Heart right ventricle (tissue), 16 donors: ENCODE results near the gene HID1. TPM values are rescaled to one million over a fixed set of nuclear protein-coding genes. Genes with fewer than 3 reads are reported as not detected.

Experiments used
- ATAC-seq, 8 donors: fragments of 200-7000 bp; cut with Tn5 transposase; one replicate each; pipeline ENCODE4 v1.9.1; 2020; ENCODE audit warnings: mild to moderate bottlenecking in 8 of 8, moderate library complexity in 8 of 8, moderate number of reproducible peaks in 1 of 8
- DNase-seq, 2 donors: peaks; one replicate each; pipeline ENCODE4 v3.0.0-alpha.2; 2020
- H3K27ac ChIP-seq, 10 donors: fragments of 200-600 bp; sonication (generic) in 2 of 10; one replicate each; pipeline versions ENCODE4 v1.5.0 to v1.8.0; 2020 to 2022; ENCODE audit warnings: mild to moderate bottlenecking in 3 of 10
- H3K27me3 ChIP-seq, 7 donors: fragments of 200-600 bp; one replicate each; pipeline ENCODE4 v1.8.0; 2021 to 2022; ENCODE audit warnings: mild to moderate bottlenecking in 2 of 7
- H3K36me3 ChIP-seq, 9 donors: fragments of 200-600 bp; sonication (generic) in 1 of 9; one replicate each; pipeline versions ENCODE4 v1.5.0 to v1.8.0; 2020 to 2022; ENCODE audit warnings: mild to moderate bottlenecking in 2 of 9
- H3K4me1 ChIP-seq, 9 donors: fragments of 200-600 bp; sonication (generic) in 1 of 9; one replicate each; pipeline versions ENCODE4 v1.5.0 to v1.8.0; 2020 to 2022; ENCODE audit warnings: mild to moderate bottlenecking in 4 of 9
- H3K4me3 ChIP-seq, 10 donors: fragments of 200-600 bp; sonication (generic) in 2 of 10; one replicate each; pipeline versions ENCODE4 v1.5.0 to v1.8.0; 2020 to 2022; ENCODE audit warnings: mild to moderate bottlenecking in 7 of 10, moderate library complexity in 2 of 10
- H3K9me3 ChIP-seq, 11 donors: fragments of 200-600 bp in 10 of 11; sonication (generic) in 2 of 11; one replicate each; pipeline versions ENCODE4 v1.5.0 to v1.8.0; 2013 to 2022; ENCODE audit warnings: mild to moderate bottlenecking in 2 of 11, control low read depth in 1 of 11, moderate library complexity in 1 of 11
- CTCF ChIP-seq, 9 donors: fragments of 200-600 bp; sonication (generic) in 2 of 9; IDR thresholded peaks; one replicate each; pipeline versions ENCODE4 v1.5.0 to v1.8.0; 2021 to 2022; ENCODE audit warnings: antibody characterized with exemption in 9 of 9, mild to moderate bottlenecking in 5 of 9, moderate library complexity in 1 of 9
- WGBS, 2 donors: extraction: QIAGEN DNeasy Blood & Tissue Kit; methylation state at CpG; one replicate each; pipeline ENCODE4 v1.1.7; 2013; ENCODE audit warnings: inconsistent platforms in 1 of 2; 5-methylcytosine and 5-hydroxymethylcytosine counted together
- intact Hi-C, 10 donors: fragments of 100-400 bp; cut with DNase I; formaldehyde crosslinking; loops; one replicate each; pipeline versions ENCODE4 v1.11.1 to v1.14.2; 2022
- polyA plus RNA-seq, 2 donors: library from polyadenylated mRNA; stranded (reverse); fragments of 200-250 nt; gene quantifications; one replicate each; pipeline ENCODE4 v1.2.3, GENCODE V29; 2013
- total RNA-seq, 10 donors: library from RNA; stranded (reverse); fragmentation: NEBNext Ultra II Directional in 3 of 10; extraction: Animal tissue kit (Norgen Biotek cat#: 25700) in 3 of 10; gene quantifications; one replicate each; pipeline versions ENCODE4 v1.2.1 to v1.2.4, GENCODE V29; 2021 to 2023
- donor health status: Arrhythmogenic right ventricular cardiomyopathy.
- donor health status: ischemic (EF 13 %, LVEDD 7.1; RV severe dilation, severe dysfunction).
- donor health status: healthy with polysubstance abuse.
- donor health status: DM: no; HTN: yes; CAD: no.
- donor health status: DM: no; HTN: no; CAD: no.
- donor health status: ischemic (EF 25% LVEDD 6.9; RV normal size, moderate dysfunction).
- donor health status: ischemic (EF 25% LVEDD 5.7; RV mildly dilated, moderate dysfunction).
- donor health status: healthy.
- donor health status: DM: yes; HTN: yes; CAD: no.
- donor health status: Ischemic cardiomyopathy.
- donor health status: ischemic (EF 35%, LVEDD 5.7; RV mildly dilated, moderate dysfunction).
- donor health status: nonischemic (EF 11% LVEDD 7.7; RV severe dilation, severe dysfunction).
- donor health status: DM: yes; HTN: yes; CAD: no.
- donor health status: PGD.
- donor health status: ischemic (EF 29% LVEDD 5.4; RV normal size, mild dysfunction).
- donor health status: nonischemic (EF 23%, LVEDD 6.1; RV moderate dilation, normal function).

Gene HID1
- total and polyA plus RNA-seq, 12 donors, result 3.9 to 23.8 (median 9.5) TPM

- Histone ChIP-seq H3K4me3 (no peak overlapping the region), H3K36me3 (peaks cover 0 to 43% (median 0%) of the 10 kb centered on the region in 9 donors), H3K4me1 (no peaks in the 10 kb centered on the region), H3K27me3 (peaks cover 0 to 20% (median 0%) of the 10 kb centered on the region in 7 donors), H3K9me3 (no peaks in the 10 kb centered on the region), H3K27ac (no peak overlapping the region)
- intact Hi-C loops, result no loop called here
- no peak for TF ChIP-seq CTCF (IDR thresholded peaks at IDR 0.05)
- 76 to 83% methylated on average over 11 of the region's 11 CpGs for WGBS, 2 donors
- DNase-seq, result no peak
- ATAC-seq, result no peak
These were observed 19.3 kb downstream of the HID1 start for GRCh38 chr17:74953134-74953687.

DNA sequence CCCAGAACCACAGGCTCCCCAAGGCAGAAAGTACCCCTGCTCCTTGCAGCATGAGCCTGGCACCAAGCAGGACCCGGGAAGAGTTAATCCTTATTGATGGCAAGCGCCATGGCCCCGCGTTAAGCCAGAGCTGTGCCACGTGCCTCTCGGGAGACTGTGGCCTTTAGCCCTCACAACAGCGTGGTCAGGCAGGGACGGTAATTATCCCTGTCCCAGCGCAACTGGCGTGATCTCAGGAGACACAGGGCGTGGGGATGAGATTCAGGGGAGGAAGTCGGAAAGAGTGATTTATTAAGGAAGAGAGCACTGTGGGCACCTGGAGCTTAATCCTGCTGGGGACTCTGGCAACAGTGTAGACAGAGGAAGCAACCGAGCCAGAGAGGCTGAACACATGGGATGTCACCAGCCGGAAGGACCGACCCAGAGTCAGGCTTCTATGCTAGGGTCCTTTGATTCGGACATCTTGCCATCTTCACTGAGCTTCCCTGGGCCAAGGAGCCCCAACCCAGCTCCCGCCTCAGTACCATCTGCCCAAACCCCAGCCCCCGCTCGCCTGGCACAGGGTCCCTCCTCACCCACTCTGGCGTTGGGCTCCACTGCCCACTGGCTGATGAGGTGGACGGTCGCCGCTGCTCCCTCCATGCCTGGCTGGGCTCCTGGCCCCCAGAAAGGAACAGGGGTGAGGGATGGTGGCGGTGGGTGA lies 20.0 kb downstream of the HID1 start:
- no peaks in the 10 kb centered on the region for H3K9me3 ChIP-seq
- H3K27me3 ChIP-seq, result peaks cover 0 to 20% (median 0%) of the 10 kb centered on the region in 7 donors
- WGBS, 2 donors, result 78 to 82% methylated on average over 24 of the region's 24 CpGs
- TF ChIP-seq CTCF (IDR thresholded peaks at IDR 0.05), result no peak
- no peak overlapping the region for H3K27ac ChIP-seq
- no peaks in the 10 kb centered on the region for H3K4me1 ChIP-seq
- intact Hi-C loops, result no loop called here
- no peak overlapping the region for H3K4me3 ChIP-seq
- H3K36me3 ChIP-seq, result peaks cover 0 to 38% (median 0%) of the 10 kb centered on the region in 9 donors
- ATAC-seq, result no peak
- no peak for DNase-seq

GRCh38 chr17:74951680-74952421 lies 20.7 kb downstream of the HID1 start:
- no peak overlapping the region for H3K27ac ChIP-seq
- DNase-seq (no peak), ATAC-seq (no peak)
- no peaks in the 10 kb centered on the region for H3K4me1 ChIP-seq
- H3K36me3 ChIP-seq, result peaks cover 0 to 30% (median 0%) of the 10 kb centered on the region in 9 donors
- H3K4me3 ChIP-seq, result no peak overlapping the region
- no peak for TF ChIP-seq CTCF (IDR thresholded peaks at IDR 0.05)
- intact Hi-C loops, result no loop called here
- H3K9me3 ChIP-seq, result no peaks in the 10 kb centered on the region
- 73 to 74% methylated on average over 32 of the region's 32 CpGs for WGBS, 2 donors
- peaks cover 0 to 20% (median 3%) of the 10 kb centered on the region in 7 donors for H3K27me3 ChIP-seq

DNA sequence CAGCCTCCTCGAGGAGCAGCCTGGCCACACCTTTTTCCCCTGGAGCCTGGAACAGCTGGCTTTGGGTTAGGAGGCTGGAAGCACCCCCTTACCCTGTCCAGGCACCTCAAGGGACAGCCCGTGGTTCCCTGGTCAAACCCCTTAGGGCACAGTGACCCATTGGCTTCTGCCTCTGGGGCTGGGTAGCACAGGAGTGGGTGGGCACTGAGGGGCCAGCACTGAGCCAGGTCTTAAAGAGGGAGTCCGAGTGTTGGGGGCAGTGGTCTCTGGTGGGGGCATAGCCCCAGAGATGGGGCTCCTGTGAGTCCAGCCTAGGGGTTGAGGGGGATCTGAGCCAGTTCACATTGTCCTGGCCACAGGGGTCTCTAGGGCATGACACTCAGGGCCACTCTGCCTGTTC lies 21.5 kb downstream of the HID1 start:
- 67 to 83% methylated on average over 3 of the region's 3 CpGs for WGBS, 2 donors
- intact Hi-C loops, result no loop called here
- no peak overlapping the region for H3K4me3 ChIP-seq

More for the DNA sequence above, 21.5 kb downstream of the HID1 start:
- Histone ChIP-seq H3K4me1 (no peaks in the 10 kb centered on the region), H3K9me3 (no peaks in the 10 kb centered on the region), H3K27me3 (peaks cover 0 to 26% (median 7%) of the 10 kb centered on the region in 7 donors), H3K27ac (no peak overlapping the region), H3K36me3 (peaks cover 0 to 24% (median 0%) of the 10 kb centered on the region in 9 donors)
- no peak for TF ChIP-seq CTCF (IDR thresholded peaks at IDR 0.05)
- no peak for DNase-seq
- ATAC-seq, result peak in 1 of 8 donors; percentile 9
